ENCODE data around the gene WNK1.

- TF ChIP-seq CTCF (IDR thresholded peaks at IDR 0.05) (no peak), POLR2A (IDR thresholded peaks at IDR 0.05) (no peak)
Observed at GRCh38 chr12:837548-837947, 85.2 kb downstream of the WNK1 start.

All from heart left ventricle (tissue), 13 donors.